AG04450 (cell line): ENCODE data around the gene SHROOM4. TPM values are rescaled to one million over a fixed set of nuclear protein-coding genes. Genes with fewer than 3 reads are reported as not detected.

Source experiments
- CTCF ChIA-PET: fragments of 300-600, 350-600 bp; formaldehyde crosslinking; extraction: SDS; loops from one replicate; lab custom pipeline; 2022; ENCODE audit warnings: antibody characterized with exemption, inconsistent platforms; lab: Charles Lee
- POLR2A ChIA-PET: fragments of 350-600 bp; formaldehyde crosslinking; extraction: SDS; loops from one replicate; lab custom pipeline; 2021; ENCODE audit warnings: antibody characterized with exemption, inconsistent platforms; lab: Yijun Ruan, JAX
- DNase-seq: peaks from one replicate; pipeline ENCODE4 v3.0.0-alpha.2; 2011; ENCODE audit warnings: low read depth, low spot score
- H3K27ac ChIP-seq: one replicate; pipeline ENCODE4 v1.5.1; 2012; ENCODE audit warnings: low read depth, low read length, control low read depth
- H3K27me3 ChIP-seq: one replicate; pipeline ENCODE4 v1.6.0; 2012; ENCODE audit warnings: low read length; ENCODE audit not compliant: control insufficient read depth, insufficient read depth
- H3K4me3 ChIP-seq: 2 replicates; pipeline ENCODE4 v1.5.1; 2011; ENCODE audit warnings: mild to moderate bottlenecking, low read depth, low read length, control low read depth
- H3K9me3 ChIP-seq: 2 replicates; pipeline ENCODE4 v1.5.1; 2012; ENCODE audit warnings: low read length; ENCODE audit not compliant: control insufficient read depth, insufficient read depth
- CTCF ChIP-seq: IDR thresholded peaks from 2 replicates; pipeline ENCODE4 v1.5.1; 2011; ENCODE audit warnings: low read depth, low read length, control low read depth, inconsistent platforms
- polyA plus RNA-seq: library from polyadenylated mRNA; depleted of rRNA; stranded (reverse); fragments of >200 nt; gene quantifications from 2 replicates; pipeline ENCODE4 v1.2.3, GENCODE V29; 2011

The SHROOM4 gene
- polyA plus RNA-seq, 1 experiment, result 1.0 TPM

GRCh38 chrX:50726296-50726695 is 87.7 kb downstream of the SHROOM4 start:
- DNase-seq, result no peak
- Histone ChIP-seq H3K4me3 (no peak overlapping the region), H3K27ac (no peak overlapping the region), H3K9me3 (no peaks in the 10 kb centered on the region), H3K27me3 (no peaks in the 10 kb centered on the region)
- ChIA-PET POLR2A (no interaction called here), CTCF (interaction anchor here (1.0 kb wide), 1 partner anchor 177 kb away, joined by 3 read pairs; no protein-coding TSS in a partner anchor)
- no peak for TF ChIP-seq CTCF

GRCh38 chrX:50725310-50725709 is 88.7 kb downstream of the SHROOM4 start:
- TF ChIP-seq CTCF, result no peak
- ChIA-PET CTCF (no interaction called here), POLR2A (no interaction called here)
- Histone ChIP-seq H3K9me3 (no peaks in the 10 kb centered on the region), H3K4me3 (no peak overlapping the region), H3K27ac (no peak overlapping the region), H3K27me3 (no peaks in the 10 kb centered on the region)
- DNase-seq, result no peak

- TF ChIP-seq CTCF, result no peak
- DNase-seq, result no peak
- POLR2A ChIA-PET, result no interaction called here
- H3K9me3 ChIP-seq, result no peaks in the 10 kb centered on the region
- no peak overlapping the region for H3K4me3 ChIP-seq
- CTCF ChIA-PET, result interaction anchor here (1.9 kb wide), 1 partner anchor 31 kb away, joined by 6 read pairs; no protein-coding TSS in a partner anchor
- H3K27me3 ChIP-seq, result no peaks in the 10 kb centered on the region
- H3K27ac ChIP-seq, result no peak overlapping the region
These were observed 91.0 kb downstream of the SHROOM4 start for GRCh38 chrX:50723006-50723405.

GRCh38 chrX:50721764-50722521 is 92.1 kb downstream of the SHROOM4 start:
- no peaks in the 10 kb centered on the region for H3K9me3 ChIP-seq
- DNase-seq, result no peak
- H3K27ac ChIP-seq, result no peak overlapping the region
- TF ChIP-seq CTCF, result no peak
- H3K4me3 ChIP-seq, result no peak overlapping the region
- ChIA-PET CTCF (interaction anchor here (1.0 to 1.9 kb wide), 2 partner anchors 25 to 30 kb away, joined by 3 to 6 read pairs; no protein-coding TSS in a partner anchor), POLR2A (no interaction called here)
- no peaks in the 10 kb centered on the region for H3K27me3 ChIP-seq

GRCh38 chrX:50719614-50720013 is 94.4 kb downstream of the SHROOM4 start:
- no peaks in the 10 kb centered on the region for H3K9me3 ChIP-seq
- ChIA-PET CTCF (no interaction called here), POLR2A (no interaction called here)
- DNase-seq, result no peak
- no peak overlapping the region for H3K27ac ChIP-seq
- H3K27me3 ChIP-seq, result no peaks in the 10 kb centered on the region
- no peak overlapping the region for H3K4me3 ChIP-seq
- no peak for TF ChIP-seq CTCF
